Adrenal gland (tissue), 5 donors: ENCODE measurements around the gene RPS6KA5.

Experiments
- POLR2A ChIP-seq, 2 donors: fragments of 450-650 bp; IDR thresholded peaks; one replicate each; pipeline ENCODE4 v1.6.1; 2017; ENCODE audit warnings: antibody characterized with exemption in 2 of 2, mild to moderate bottlenecking in 2 of 2, moderate library complexity in 1 of 2
- TF ChIP-seq, protein P1 (sequence below), 6 experiments: fragments of 450-650 bp in 4 of 6; fragments of 200-600 bp in 2 of 6; sonication (generic) in 1 of 6; IDR thresholded peaks; 1 replicate in 5 of 6; 2 replicates in 1 of 6; pipeline versions ENCODE4 v1.5.1 to v1.8.0; 2016 to 2021; ENCODE audit warnings: antibody characterized with exemption in 6 of 6, mild to moderate bottlenecking in 2 of 6, moderate library complexity in 1 of 6
- donor health status: DM: no; HTN: no; CAD: no.

DNA sequence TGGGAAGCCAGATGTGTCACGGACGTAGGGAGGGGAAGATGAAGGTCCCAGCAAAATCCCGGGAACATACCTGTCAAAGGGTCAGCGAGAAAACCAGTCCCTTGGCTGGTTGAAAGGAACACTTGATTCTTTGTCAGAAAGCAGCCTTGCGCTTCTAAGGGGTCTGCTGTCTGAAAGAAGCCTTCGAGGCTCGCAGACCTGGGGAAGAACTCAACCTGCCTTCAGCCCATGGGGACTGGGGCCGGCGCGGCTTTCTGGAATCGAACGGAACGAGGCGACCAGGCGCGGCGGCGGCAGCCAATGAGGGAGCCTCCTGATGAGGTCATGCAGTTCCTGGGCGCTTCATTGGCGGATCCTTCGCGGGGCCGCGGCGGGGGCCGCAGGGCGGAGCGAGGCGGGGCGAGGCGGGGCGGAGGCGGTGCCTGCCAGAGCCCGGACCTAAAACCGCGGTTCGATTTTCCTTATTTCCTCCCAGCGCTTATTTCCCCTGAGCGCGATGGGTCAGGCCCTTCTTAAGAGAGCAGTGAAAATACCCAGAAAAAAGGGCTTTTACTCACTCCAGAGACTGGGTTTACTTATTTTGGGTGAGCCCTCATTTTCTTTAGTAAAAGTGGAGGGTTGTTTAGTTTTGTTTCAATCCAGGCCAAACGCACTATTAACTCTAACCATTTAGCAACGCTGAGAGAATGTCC lies 232.4 kb downstream of the RPS6KA5 start:
- TF ChIP-seq POLR2A (IDR thresholded peaks at IDR 0.05): no peak
- TF ChIP-seq, protein P1, sequence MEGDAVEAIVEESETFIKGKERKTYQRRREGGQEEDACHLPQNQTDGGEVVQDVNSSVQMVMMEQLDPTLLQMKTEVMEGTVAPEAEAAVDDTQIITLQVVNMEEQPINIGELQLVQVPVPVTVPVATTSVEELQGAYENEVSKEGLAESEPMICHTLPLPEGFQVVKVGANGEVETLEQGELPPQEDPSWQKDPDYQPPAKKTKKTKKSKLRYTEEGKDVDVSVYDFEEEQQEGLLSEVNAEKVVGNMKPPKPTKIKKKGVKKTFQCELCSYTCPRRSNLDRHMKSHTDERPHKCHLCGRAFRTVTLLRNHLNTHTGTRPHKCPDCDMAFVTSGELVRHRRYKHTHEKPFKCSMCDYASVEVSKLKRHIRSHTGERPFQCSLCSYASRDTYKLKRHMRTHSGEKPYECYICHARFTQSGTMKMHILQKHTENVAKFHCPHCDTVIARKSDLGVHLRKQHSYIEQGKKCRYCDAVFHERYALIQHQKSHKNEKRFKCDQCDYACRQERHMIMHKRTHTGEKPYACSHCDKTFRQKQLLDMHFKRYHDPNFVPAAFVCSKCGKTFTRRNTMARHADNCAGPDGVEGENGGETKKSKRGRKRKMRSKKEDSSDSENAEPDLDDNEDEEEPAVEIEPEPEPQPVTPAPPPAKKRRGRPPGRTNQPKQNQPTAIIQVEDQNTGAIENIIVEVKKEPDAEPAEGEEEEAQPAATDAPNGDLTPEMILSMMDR (IDR thresholded peaks at IDR 0.05): no peak
